Forelimb muscle (tissue), 1 donor: Measurements from ENCODE around the gene ANAPC2. TPM values are rescaled to one million over a fixed set of nuclear protein-coding genes. Genes with fewer than 3 reads are reported as not detected.
"Not testable (repeated sequence)": the region's sequence is repeated elsewhere in the genome, so short reads cannot be mapped to it uniquely, and the experiment has no call there.

Source experiments
- DNase-seq: peaks from one replicate; pipeline ENCODE4 v3.0.0-alpha.2; 2013; ENCODE audit warnings: low read depth
- polyA plus RNA-seq: library from polyadenylated mRNA; unstranded; fragments of 120-200 nt; gene quantifications from one replicate; pipeline ENCODE4 v1.2.1, GENCODE V29; 2013; ENCODE audit not compliant: insufficient read length

Gene ANAPC2
- polyA plus RNA-seq, 1 donor: 30.4 TPM

GRCh38 chr9:137147091-137147792 is 41.1 kb downstream of the ANAPC2 start:
- no peak for DNase-seq

GRCh38 chr9:137146527-137146918 is 41.8 kb downstream of the ANAPC2 start:
- no peak for DNase-seq

- DNase-seq: no peak
Observed at GRCh38 chr9:137145731-137146526, 42.4 kb downstream of the ANAPC2 start.

GRCh38 chr9:137143459-137143858 is 44.9 kb downstream of the ANAPC2 start:
- DNase-seq: no peak

GRCh38 chr9:137141976-137142936 is 46.1 kb downstream of the ANAPC2 start:
- no peak for DNase-seq

GRCh38 chr9:137141050-137141810 is 47.1 kb downstream of the ANAPC2 start:
- no peak for DNase-seq

- no peak for DNase-seq
Observed at GRCh38 chr9:137140151-137141012, 48.0 kb downstream of the ANAPC2 start.

- DNase-seq: no peak
Observed at GRCh38 chr9:137139468-137140150, 48.8 kb downstream of the ANAPC2 start.

- DNase-seq: no peak
Observed at GRCh38 chr9:137138722-137139467, 49.5 kb downstream of the ANAPC2 start, which contains the start of gene GRIN1. Gene GRIN1 (plus strand): TSS chr9:137139154. CDS start chr9:137139487, 333 bp downstream.

GRCh38 chr9:137138058-137138721 is 50.2 kb downstream of the ANAPC2 start:
- DNase-seq: no peak

- DNase-seq: no peak
Observed at GRCh38 chr9:137136881-137137607, 51.3 kb downstream of the ANAPC2 start.

GRCh38 chr9:137136261-137136880 is 52.0 kb downstream of the ANAPC2 start:
- DNase-seq: no peak

GRCh38 chr9:137135154-137135553 is 53.2 kb downstream of the ANAPC2 start:
- not testable (repeated sequence) for DNase-seq

- DNase-seq: no peak
Observed at GRCh38 chr9:137134191-137134590, 54.2 kb downstream of the ANAPC2 start.

- no peak for DNase-seq
Observed at GRCh38 chr9:137130176-137130755, 58.1 kb downstream of the ANAPC2 start.

- DNase-seq: peak; percentile 61
Observed at GRCh38 chr9:137129456-137130175, 58.7 kb downstream of the ANAPC2 start.
